ENCODE data around the gene ATG7.
"Not testable (repeated sequence)": the region's sequence is repeated elsewhere in the genome, so short reads cannot be mapped to it uniquely, and the experiment has no call there.

The ATG7 gene

GRCh38 chr3:11510356-11510755, 238.2 kb downstream of the ATG7 start:
- H3K9ac ChIP-seq (ENCODE audit: low read length), result no peak overlapping the region
- no peak overlapping the region for H3K27ac ChIP-seq (ENCODE audit: low read length)
- no peak overlapping the region for H2AFZ ChIP-seq (ENCODE audit: low read length)
- H3K79me2 ChIP-seq (ENCODE audit: low read length), result no peaks in the 10 kb centered on the region
- H3K9me2 ChIP-seq (replicated peaks; ENCODE audit: insufficient read depth, low read length), result no peaks in the 10 kb centered on the region
- no peaks in the 10 kb centered on the region for H3F3A ChIP-seq (ENCODE audit: insufficient read depth, low read length)
- TF ChIP-seq EZH2 (optimal IDR thresholded peaks at IDR 0.05; ENCODE audit: low read depth, low read length) (no peak), CTCF (IDR thresholded peaks at IDR 0.05; ENCODE audit: low read length) (no peak), EZH2phosphoT487 (IDR thresholded peaks at IDR 0.05; ENCODE audit: low read length) (no peak)
- H3K36me3 ChIP-seq (replicated peaks; ENCODE audit: insufficient read depth, low read length), result no peaks in the 10 kb centered on the region
- no peaks in the 10 kb centered on the region for H4K20me1 ChIP-seq (ENCODE audit: insufficient read depth, low read length)
- no peak for DNase-seq
- H3K27me3 ChIP-seq (replicated peaks; ENCODE audit: insufficient read depth, low read length), result no peaks in the 10 kb centered on the region
- no peak overlapping the region for H3K4me3 ChIP-seq (ENCODE audit: low read length)
- no peaks in the 10 kb centered on the region for H3K9me3 ChIP-seq (replicated peaks; ENCODE audit: insufficient read depth, low read length)
- H3K4me2 ChIP-seq (ENCODE audit: low read depth, low read length), result no peak overlapping the region
- no peaks in the 10 kb centered on the region for H3K4me1 ChIP-seq (ENCODE audit: low read length)

GRCh38 chr3:11511606-11512005, 239.4 kb downstream of the ATG7 start:
- not testable (repeated sequence) for H3K27ac ChIP-seq (ENCODE audit: low read length); H3K4me3 ChIP-seq (ENCODE audit: low read length); H3K4me1 ChIP-seq (ENCODE audit: low read length); H3F3A ChIP-seq (ENCODE audit: insufficient read depth, low read length); H3K27me3 ChIP-seq (replicated peaks; ENCODE audit: insufficient read depth, low read length); H3K9ac ChIP-seq (ENCODE audit: low read length); H3K4me2 ChIP-seq (ENCODE audit: low read depth, low read length); H3K9me3 ChIP-seq (replicated peaks; ENCODE audit: insufficient read depth, low read length); H3K36me3 ChIP-seq (replicated peaks; ENCODE audit: insufficient read depth, low read length); DNase-seq; H3K79me2 ChIP-seq (ENCODE audit: low read length); H3K9me2 ChIP-seq (replicated peaks; ENCODE audit: insufficient read depth, low read length); H2AFZ ChIP-seq (ENCODE audit: low read length); H4K20me1 ChIP-seq (ENCODE audit: insufficient read depth, low read length)

- H4K20me1 ChIP-seq (ENCODE audit: insufficient read depth, low read length); H3K9ac ChIP-seq (ENCODE audit: low read length); H3K27ac ChIP-seq (ENCODE audit: low read length); H3K4me1 ChIP-seq (ENCODE audit: low read length); H3K36me3 ChIP-seq (replicated peaks; ENCODE audit: insufficient read depth, low read length); H3K79me2 ChIP-seq (ENCODE audit: low read length); H3K4me3 ChIP-seq (ENCODE audit: low read length); H3F3A ChIP-seq (ENCODE audit: insufficient read depth, low read length); H3K9me2 ChIP-seq (replicated peaks; ENCODE audit: insufficient read depth, low read length); H2AFZ ChIP-seq (ENCODE audit: low read length); DNase-seq; H3K4me2 ChIP-seq (ENCODE audit: low read depth, low read length); H3K9me3 ChIP-seq (replicated peaks; ENCODE audit: insufficient read depth, low read length); H3K27me3 ChIP-seq (replicated peaks; ENCODE audit: insufficient read depth, low read length): not testable (repeated sequence)
Observed at GRCh38 chr3:11513125-11513816, 241.1 kb downstream of the ATG7 start.

GRCh38 chr3:11513817-11514135, 241.6 kb downstream of the ATG7 start:
- Histone ChIP-seq H3K4me2 (ENCODE audit: low read depth, low read length) (no peak overlapping the region), H3K36me3 (replicated peaks; ENCODE audit: insufficient read depth, low read length) (no peaks in the 10 kb centered on the region)

More at GRCh38 chr3:11513817-11514135, 241.6 kb downstream of the ATG7 start:
- H3K9ac ChIP-seq (ENCODE audit: low read length), result no peak overlapping the region
- no peaks in the 10 kb centered on the region for H3K9me2 ChIP-seq (replicated peaks; ENCODE audit: insufficient read depth, low read length)
- H2AFZ ChIP-seq (ENCODE audit: low read length), result no peak overlapping the region
- no peak for TF ChIP-seq EZH2 (optimal IDR thresholded peaks at IDR 0.05; ENCODE audit: low read depth, low read length)
- TF ChIP-seq EZH2phosphoT487 (IDR thresholded peaks at IDR 0.05; ENCODE audit: low read length), result no peak
- no peak for TF ChIP-seq CTCF (IDR thresholded peaks at IDR 0.05; ENCODE audit: low read length)
- DNase-seq, result no peak
- H3K9me3 ChIP-seq (replicated peaks; ENCODE audit: insufficient read depth, low read length), result no peaks in the 10 kb centered on the region
- H4K20me1 ChIP-seq (ENCODE audit: insufficient read depth, low read length), result no peaks in the 10 kb centered on the region
- no peaks in the 10 kb centered on the region for H3F3A ChIP-seq (ENCODE audit: insufficient read depth, low read length)
- H3K79me2 ChIP-seq (ENCODE audit: low read length), result no peaks in the 10 kb centered on the region
- H3K27me3 ChIP-seq (replicated peaks; ENCODE audit: insufficient read depth, low read length), result no peaks in the 10 kb centered on the region
- no peak overlapping the region for H3K27ac ChIP-seq (ENCODE audit: low read length)
- H3K4me1 ChIP-seq (ENCODE audit: low read length), result no peaks in the 10 kb centered on the region
- H3K4me3 ChIP-seq (ENCODE audit: low read length), result no peak overlapping the region

Data from MM.1S (cell line).